Stimulated activated naive CD4-positive, alpha-beta T cell treated with Interleukin-2 at 50 U/mL for 16 hours (primary cell): ENCODE results near the gene CHAD.

ENCODE experiments used
- DNase-seq: peaks from one replicate; lab custom pipeline; 2025; lab: John Stamatoyannopoulos, UW

The CHAD gene, protein sequence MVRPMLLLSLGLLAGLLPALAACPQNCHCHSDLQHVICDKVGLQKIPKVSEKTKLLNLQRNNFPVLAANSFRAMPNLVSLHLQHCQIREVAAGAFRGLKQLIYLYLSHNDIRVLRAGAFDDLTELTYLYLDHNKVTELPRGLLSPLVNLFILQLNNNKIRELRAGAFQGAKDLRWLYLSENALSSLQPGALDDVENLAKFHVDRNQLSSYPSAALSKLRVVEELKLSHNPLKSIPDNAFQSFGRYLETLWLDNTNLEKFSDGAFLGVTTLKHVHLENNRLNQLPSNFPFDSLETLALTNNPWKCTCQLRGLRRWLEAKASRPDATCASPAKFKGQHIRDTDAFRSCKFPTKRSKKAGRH

DNA sequence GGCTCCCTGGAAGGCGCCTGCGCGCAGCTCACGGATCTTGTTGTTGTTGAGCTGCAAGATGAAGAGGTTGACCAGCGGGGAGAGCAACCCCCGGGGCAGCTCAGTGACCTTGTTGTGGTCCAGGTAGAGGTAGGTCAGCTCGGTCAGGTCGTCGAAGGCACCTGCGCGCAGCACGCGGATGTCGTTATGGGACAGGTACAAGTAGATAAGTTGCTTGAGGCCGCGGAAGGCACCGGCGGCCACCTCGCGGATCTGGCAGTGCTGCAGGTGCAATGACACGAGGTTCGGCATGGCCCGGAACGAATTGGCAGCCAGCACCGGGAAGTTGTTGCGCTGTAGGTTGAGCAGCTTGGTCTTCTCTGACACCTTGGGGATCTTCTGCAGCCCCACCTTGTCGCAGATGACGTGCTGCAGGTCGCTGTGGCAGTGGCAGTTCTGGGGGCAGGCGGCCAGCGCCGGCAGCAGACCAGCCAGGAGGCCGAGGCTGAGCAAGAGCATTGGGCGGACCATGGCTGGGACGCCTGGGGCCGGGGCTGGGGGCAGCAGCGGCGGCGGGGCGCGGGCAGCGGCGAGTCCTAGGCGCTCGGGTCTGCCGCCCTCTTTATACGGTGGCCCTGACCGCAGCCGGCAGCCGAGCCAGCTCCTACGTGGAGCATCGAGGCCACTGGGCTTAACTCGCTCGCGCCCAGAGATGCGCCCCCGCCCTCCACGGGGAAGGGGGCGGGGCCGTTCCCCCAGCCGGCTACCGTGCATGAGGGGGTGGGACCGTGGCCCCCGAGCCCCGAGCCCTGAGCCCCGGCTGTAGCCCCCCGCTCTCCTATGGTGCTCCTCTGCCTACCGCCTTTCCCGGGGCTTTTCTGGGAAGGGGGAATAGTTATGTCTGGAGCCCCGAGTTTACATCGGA lies at the start of gene CHAD:
Gene CHAD, minus strand, starts transcription at position 577 of the 904 bp plus-strand sequence. Its CDS starts 67 bp downstream, at position 510.
- peak; percentile 5 for DNase-seq

DNA sequence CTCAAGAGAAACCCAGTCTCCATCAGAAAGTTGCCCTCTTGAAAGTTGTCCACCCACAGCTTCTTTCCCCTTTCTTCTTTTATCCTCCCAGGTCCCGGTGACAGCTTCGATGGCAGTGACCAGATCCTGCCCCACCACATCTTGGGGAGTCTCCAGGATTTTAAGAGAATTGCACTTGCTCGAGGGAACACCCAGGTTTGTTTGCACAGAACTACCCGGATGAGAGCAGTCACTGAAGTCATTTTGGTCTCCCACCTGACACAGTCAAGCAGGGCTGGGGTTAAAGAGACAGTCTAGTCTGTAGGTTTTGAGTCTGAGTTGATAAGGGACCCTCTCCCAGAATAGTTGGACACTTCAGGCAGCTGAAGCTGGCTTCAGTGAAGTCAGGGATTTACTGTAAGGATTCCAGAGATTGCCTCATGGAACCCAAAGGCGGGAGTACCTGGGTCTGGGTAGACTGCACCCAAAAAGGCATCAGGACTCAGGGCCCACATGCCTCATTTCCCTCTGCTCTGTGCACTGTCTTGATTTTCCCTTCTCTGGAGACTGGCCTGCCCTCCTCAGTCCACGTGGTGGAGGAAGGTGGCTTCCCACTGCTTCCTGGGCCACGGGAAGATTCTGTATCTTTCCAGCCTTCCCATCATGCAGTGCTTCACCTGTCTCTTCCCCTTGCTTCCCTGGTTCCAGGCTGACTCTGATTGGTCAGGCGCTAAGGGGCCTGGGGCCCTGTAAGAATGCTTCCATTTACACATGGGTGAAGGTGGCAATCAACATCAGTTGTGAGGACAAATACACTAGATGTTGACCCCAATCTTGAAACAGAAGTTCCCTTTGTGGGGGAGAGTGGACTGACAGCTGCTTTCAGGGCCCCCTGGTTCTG lies 49.1 kb upstream of the CHAD start:
- no peak for DNase-seq

DNA sequence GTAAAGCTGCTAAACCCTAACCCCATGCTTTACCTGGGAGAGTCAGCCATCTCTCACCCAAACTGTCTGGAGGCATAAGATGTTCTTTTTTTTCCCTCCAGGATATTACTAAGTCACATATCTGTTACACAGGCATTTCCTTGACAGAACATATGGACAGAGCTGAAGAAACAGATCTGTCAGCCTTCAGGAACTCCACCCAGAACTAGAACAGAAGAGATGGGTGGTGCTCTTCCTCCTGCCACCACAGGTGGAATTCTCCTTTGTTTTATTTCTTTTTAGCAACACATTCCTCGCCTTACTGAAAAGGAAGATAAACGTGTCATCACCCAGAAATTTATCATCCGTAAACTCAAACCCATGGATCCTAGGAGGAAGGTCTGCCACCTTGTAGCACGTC lies 48.3 kb upstream of the CHAD start:
- no peak for DNase-seq

DNA sequence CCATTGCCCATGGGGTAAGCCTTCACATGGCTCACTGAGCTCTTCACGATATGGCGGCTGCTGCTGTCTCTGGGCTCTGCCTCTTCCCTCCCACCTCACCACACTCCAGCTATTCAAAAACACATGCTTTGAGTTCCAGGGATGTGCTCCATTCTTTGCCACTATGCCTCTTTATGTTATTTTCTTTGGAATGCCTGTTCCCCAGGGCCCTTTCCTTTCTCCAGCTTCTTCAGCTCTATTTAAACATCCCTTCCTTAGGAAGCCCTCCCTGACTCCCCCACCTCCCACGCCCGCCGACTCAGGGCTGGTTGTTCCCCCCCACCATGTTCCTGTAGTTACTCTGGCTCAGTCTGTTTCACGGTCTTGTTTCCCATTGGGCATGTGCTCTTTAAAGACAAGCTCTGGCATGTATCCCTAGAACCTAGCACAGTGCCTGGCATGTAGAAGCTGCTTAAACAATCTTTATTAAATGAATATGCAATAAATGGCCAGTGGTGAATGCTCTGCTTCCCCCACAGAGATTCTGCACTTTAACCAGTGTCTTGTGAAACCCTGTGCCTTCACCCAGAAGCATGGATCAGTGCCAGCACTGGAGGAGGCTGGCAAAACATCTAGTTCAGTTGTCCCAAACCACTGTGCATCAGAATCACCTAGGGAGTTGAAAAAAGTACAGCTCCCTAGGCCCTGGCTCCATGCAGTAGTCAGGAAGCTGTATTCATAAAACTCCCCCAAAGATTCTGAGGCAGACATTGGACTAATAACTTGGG lies 46.4 kb upstream of the CHAD start:
- no peak for DNase-seq

DNA sequence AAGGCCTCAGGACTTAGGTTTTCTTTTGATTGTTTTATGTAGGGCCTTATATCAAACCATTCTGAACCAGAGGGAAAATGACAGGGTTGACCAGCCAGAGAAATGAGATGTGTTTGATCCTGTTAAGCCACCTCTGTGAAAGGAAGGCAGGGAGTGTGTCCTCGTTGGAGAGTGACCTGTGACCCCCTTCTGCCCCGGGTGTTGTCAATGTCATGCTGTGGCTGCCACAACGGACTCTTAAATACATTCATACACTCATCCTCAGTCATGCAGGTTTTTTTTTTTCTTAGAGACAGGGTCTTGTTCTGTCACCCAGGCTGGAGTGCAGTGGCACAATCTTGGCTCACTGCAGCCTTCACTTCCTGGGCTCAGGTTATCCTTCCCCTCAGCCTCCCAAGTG lies 45.7 kb upstream of the CHAD start:
- DNase-seq, result no peak

DNA sequence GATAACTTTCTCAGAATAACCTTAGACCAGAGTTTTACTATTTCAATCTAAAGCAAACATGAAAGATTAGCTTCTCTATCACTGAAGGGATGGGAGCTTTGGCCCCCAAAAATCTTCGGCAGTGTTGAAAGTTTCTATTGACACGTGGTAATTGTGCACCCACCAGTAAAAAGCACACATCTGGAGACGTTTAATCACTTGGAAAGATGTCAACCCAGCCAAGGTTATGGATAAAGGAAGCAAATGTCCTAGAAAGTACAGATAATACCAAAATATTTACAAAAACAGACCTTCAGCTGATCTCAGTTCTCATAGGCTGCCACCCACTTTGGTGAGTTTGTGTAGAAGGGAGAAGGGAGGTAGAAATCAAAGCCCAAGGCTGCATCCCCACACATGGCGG lies 44.8 kb upstream of the CHAD start:
- DNase-seq, result no peak

DNA sequence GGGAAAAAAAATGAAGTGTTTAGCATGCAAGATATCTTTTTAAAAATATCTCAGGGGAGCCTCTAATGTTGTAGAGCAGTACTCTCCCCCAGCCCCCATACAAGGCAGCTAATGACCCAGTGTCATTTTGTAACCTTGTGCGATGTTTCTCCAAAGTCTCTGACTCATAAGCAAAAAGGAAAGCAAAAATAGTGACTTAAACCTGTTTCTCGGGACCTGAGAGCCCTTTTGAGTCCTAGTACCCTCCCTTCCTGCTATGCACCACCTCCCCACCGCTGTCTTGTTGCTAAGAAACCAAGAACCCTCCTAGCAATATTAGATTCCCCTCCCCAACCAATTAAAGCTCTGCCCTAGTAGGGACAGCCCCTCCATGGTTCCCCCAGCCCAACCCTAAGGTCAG lies 42.4 kb upstream of the CHAD start:
- DNase-seq, result peak; percentile 60

DNA sequence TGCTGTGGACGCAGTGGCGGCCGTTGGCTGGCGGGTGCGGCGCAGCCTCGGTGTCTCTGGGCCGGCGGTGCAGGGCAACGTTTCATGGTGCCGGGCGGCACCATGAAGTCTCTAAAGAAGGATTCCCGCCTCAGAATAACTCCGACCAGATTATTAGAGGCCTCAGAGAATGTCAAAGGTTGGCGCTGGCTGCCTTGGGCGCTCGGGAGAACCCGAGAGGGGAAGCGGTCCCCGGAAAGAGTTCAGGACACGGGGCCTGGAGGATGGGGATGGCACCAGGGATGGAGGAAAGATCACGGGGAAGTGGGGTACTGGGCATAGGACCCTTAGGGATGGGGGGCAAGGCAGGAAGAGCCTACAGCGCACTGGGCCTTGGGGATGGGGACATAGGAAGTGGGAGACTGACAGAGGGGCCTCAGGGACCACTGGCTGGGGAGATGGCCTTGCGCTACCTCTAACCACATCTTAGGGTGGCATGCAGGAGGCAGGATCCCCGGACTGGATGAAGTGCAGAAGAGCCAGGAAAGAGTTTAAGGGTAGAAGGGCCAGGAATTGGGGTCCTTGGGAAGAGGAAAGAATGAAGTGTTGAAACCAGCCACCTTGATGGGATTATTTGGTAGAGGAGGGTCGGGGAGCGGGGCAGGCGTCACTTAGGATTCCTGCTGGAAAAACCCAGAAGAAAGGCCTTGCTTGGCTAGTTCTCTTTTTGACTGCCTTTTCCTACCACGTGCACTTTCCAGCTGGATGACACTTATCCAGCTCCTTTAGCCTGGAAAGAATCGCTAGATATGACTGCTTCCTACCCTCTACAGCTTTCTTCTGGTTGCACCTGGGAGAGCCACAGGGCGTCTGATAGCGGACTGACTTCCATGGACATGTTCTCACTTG lies 40.1 kb upstream of the CHAD start:
- no peak for DNase-seq

DNA sequence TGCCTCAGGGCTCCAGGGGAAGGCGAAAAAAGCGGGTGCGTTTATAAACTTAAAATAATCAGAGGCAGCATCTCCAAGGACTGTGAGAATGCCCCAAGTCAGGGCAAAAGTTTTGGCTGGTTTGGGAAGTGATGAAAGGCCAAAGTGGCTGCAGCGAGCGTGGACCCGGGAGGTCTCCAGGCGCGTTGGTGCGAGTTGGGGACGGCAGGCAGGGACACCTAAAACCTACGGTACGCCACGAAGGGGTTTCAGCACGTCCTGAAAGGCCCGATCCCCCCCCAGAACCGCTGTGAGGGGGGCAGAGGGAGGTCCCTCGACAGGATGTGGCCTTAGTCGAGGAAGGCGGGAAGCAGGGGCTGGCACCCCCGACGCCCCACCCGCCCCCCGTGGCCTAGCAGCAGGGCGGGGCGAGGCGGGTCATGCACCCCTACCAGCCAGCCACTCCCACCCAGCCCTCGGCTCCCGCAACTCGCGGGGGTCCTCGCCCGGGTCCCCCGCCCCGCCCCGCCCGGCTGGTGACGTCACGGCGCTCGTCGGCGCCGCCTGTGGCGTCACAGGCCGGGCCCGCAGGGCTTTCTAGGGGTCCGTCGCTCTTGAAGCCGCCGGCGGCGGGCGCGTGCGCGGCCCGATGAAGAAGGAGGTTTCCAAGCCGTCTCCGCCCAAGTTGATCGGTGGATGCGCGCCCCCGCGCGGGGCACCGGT lies 39.3 kb upstream of the CHAD start, which contains the start of gene MYCBPAP:
Gene MYCBPAP, plus strand, starts transcription at position 569 of the 702 bp plus-strand sequence. CDS start 236 bp downstream, outside the sequence.
- peak; percentile 70 for DNase-seq

DNA sequence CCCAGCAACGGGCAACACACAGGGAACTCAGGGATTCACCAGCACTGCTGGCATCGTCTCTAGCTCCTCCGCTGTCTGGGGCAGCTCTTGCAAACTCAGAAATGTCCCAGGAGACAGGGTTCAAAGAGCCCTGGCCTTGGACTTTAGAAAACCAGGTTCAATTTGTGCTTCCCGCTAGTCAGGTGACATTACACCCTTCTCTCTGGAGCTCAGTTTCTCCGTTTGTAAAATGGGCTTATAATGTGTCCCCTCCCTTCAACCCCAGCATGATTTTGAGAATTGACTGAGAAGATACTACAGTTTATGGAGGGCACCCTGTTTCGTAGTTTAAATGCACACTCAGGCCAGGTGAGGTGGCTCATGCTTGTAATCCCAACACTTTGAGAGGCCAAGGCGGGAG lies 37.6 kb upstream of the CHAD start:
- no peak for DNase-seq

DNA sequence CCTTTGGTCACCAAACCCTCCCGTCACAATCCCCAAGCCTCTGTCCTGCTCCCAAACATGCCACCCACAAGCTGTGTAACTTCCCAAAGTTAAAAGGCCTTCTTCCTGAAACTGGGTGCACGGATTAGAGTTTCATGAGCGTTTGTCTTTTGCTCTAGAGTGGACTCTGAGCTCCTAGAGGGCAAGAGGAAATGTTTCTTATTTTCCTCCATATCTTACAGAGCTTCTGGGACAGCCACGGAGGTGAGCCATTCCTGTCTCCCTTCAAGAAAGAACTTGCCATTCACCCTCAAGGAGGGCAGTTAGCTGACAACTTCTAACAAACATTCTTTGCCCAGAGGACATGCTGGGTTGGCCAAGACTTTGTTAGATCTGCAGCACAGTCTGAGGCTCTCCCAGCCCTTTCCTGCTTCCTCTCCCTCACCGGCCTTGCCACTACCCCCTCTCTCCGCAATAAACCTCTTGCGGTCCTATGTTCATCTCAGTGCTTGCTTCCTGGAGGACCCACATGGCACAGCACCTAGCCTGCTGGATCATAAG lies 37.0 kb upstream of the CHAD start:
- no peak for DNase-seq

DNA sequence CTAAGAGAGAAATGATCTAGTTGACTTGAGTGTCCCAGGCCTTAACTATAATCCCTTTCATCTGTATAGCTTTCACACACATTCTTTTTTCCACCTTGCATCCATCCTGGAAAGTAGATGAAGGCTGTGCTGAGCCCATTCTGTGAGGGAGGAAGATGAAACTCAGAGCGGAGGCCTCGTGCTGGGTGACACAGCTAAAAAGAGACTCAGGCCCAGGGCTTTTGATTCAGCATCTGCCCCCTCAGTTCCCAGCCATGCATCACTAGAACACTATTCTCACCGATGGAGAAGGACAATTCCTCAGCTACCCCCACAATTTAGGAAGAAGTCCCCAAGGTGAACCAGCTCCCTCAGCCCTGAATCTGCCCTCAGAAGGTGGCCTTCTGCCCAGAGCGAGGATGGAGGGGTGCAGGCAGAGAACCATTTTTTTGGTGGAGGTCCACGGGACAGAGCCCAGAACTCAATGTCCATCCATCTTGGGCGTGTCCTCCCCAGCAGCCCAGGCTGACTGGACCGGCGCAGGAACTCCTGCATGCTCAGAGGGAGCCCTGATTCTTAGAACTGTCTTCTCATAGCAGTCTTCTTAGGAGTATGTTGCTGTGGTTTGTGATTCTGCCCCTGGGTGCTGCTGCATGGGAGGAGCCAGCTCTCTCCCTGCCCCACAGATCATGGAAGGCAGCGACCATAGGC lies 33.8 kb upstream of the CHAD start:
- no peak for DNase-seq

DNA sequence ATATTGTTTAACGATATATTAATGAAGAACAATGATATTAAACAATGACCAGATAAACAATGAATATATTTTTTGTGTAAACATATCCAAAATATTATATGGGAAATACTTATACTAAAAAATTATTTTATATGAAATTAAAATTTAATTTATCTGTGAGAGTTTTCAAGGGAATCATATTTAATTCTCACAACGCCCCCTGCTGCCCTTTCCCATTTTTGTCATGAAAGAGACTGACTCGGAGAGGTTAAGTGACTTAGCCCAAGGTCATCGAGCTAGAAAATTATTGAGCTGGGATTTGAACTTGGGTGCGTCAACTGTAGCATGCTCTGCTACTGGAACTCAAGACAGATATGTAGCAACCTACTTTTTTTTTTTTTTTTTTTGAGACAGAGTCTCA lies 32.4 kb upstream of the CHAD start:
- DNase-seq, result peak; percentile 10

DNA sequence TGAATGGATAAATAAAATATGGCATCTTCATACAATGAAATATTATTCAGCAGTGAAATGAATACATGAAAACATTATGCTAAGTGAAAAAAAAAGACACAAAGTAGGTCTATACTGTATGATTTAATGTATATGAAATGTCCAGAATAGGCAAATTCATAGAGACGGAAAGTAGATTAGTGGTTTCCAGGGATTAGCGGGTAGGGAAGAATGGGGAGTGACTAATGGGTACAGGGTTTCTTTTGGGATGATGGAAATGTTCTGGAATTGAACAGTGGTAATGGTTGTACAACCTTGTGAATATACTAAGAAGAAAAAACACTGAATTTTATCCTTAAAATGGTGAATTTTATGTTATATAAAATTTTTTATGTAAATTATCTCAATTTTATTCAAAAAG lies 31.0 kb upstream of the CHAD start:
- DNase-seq, result no peak

DNA sequence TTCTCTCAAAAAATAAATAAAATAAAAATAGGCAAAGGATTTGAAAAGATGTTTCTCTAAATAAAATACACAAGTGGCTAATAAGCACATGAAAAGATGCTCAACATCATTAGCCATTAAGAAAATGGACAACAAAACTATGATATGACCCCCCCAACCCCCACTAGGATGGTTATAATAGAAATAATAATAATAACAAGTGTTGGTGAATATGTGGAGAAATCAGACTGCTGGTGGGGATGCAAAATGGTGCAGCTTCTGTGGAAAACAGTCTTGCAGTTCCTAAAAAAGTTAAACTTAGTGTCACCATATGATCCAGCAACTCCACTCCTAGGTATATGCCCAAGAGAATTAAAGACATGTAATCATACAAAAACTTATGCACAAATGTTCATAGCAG lies 30.6 kb upstream of the CHAD start:
- DNase-seq, result no peak

DNA sequence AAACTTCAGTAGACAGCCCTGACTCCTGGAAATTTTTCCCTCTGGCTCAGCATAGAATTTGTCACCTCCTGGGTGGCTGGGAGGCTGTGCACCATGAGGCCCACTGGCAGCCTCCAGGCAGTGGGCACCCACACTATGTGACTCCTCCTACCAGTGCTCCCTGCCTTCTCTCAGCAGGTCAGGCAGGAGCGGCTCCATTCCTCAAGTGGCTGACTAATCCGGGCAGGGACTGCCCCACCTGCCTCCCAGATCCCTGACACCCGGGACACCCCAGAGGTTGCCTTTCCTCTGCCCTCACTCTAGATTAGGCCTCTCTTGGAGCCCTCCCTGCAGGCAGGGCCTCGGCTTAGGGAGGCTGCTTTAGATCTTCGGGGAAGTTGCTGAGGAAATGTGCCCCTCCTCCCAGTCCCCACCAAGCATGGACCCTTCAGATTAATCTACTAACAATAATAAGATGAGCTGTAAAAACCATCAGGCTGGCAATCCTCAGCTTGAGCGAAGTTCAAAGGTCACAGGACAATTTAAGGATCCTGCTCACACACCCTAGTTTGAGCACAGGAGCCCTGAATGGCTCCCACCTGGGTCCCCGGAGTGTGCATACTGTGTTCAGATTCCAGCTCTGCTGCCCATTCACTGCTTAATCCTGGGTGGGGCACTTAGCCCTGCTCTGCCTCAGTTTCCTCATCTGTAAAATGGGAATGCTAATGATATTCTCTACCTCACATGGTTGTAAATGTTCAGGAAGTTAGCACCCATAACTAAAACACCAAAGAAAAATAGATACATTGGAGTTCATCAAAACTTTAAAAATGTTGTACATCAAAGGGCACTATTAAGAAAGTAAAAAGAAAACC lies 29.6 kb upstream of the CHAD start:
- DNase-seq, result no peak

DNA sequence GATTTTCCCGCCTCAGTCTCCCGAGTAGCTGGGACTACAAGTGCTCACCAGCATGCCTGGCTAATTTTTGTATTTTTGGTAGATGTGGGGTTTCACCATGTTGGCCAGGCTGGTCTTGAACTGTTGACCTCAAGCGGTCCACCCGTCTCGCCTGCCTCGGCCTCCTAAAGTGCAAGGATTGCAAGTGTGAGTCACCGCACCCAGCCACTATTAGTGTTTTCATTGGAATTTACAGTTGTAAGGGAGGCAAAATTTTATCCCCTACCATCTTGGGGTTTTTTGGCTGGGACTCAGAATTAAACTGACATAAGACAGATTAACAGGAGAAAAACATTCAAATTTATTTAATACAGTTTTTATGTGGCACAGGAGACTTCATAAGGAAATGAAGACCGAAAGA lies 27.2 kb upstream of the CHAD start:
- DNase-seq, result no peak
